NCI-H524 (cell line): Measurements from ENCODE around the gene NUSAP1.
"Not testable (repeated sequence)": the region's sequence is repeated elsewhere in the genome, so short reads cannot be mapped to it uniquely, and the experiment has no call there.

Source experiments
- DNase-seq, 2 experiments: peaks; one replicate each; lab custom pipeline; 2025; lab: John Stamatoyannopoulos, UW

NUSAP1 gene

GRCh38 chr15:41332194-41333025, at the start of gene NUSAP1, which contains the start of gene OIP5:
Gene NUSAP1, plus strand, starts transcription at chr15:41332881. Its CDS starts 77 bp downstream, at chr15:41332958.
Gene OIP5, minus strand, starts transcription at chr15:41332591. Its CDS starts 30 bp downstream, at chr15:41332561.
- DNase-seq: peak; percentile 100

- peak in 1 of 2 experiments; percentile 19 for DNase-seq
Observed at GRCh38 chr15:41282980-41283652, 49.6 kb upstream of the NUSAP1 start.

GRCh38 chr15:41283653-41284426, 48.8 kb upstream of the NUSAP1 start:
- DNase-seq: peak; percentile 99

GRCh38 chr15:41284427-41285177, 48.1 kb upstream of the NUSAP1 start:
- peak; percentile 6 to 42 for DNase-seq

- no peak for DNase-seq
Observed at GRCh38 chr15:41285285-41285684, 47.4 kb upstream of the NUSAP1 start.

GRCh38 chr15:41286665-41287333, 45.9 kb upstream of the NUSAP1 start:
- no peak for DNase-seq

- no peak for DNase-seq
Observed at GRCh38 chr15:41288464-41288863, 44.2 kb upstream of the NUSAP1 start.

GRCh38 chr15:41289953-41290352, 42.7 kb upstream of the NUSAP1 start:
- DNase-seq: no peak

- DNase-seq: no peak
Observed at GRCh38 chr15:41291065-41291631, 41.5 kb upstream of the NUSAP1 start.

- DNase-seq: no peak
Observed at GRCh38 chr15:41292521-41292920, 40.2 kb upstream of the NUSAP1 start.

- not testable (repeated sequence) for DNase-seq
Observed at GRCh38 chr15:41301139-41301538, 31.5 kb upstream of the NUSAP1 start.

GRCh38 chr15:41301587-41301986, 31.1 kb upstream of the NUSAP1 start:
- no peak for DNase-seq

- DNase-seq: no peak
Observed at GRCh38 chr15:41304149-41304770, 28.4 kb upstream of the NUSAP1 start.

GRCh38 chr15:41307679-41308078, 25.0 kb upstream of the NUSAP1 start:
- no peak for DNase-seq

GRCh38 chr15:41309226-41309905, 23.3 kb upstream of the NUSAP1 start:
- no peak for DNase-seq

GRCh38 chr15:41320805-41321330, 11.8 kb upstream of the NUSAP1 start:
- DNase-seq: not testable (repeated sequence)

GRCh38 chr15:41323611-41324010, 9.1 kb upstream of the NUSAP1 start:
- no peak for DNase-seq

GRCh38 chr15:41331281-41331680, 1.4 kb upstream of the NUSAP1 start:
- DNase-seq: peak in 1 of 2 experiments; percentile 17

- DNase-seq: no peak
Observed at GRCh38 chr15:41331833-41332193, 868 bp upstream of the NUSAP1 start.
